Aorta (tissue), 5 donors: ENCODE results near the gene RND1. TPM values are rescaled to one million over a fixed set of nuclear protein-coding genes. Genes with fewer than 3 reads are reported as not detected.
"Not testable (repeated sequence)": the region's sequence is repeated elsewhere in the genome, so short reads cannot be mapped to it uniquely, and the experiment has no call there.

ENCODE experiments used
- ATAC-seq: fragments of 200-7000 bp; cut with Tn5 transposase; one replicate; pipeline ENCODE4 v1.9.1; 2022; ENCODE audit warnings: moderate library complexity; ENCODE audit not compliant: low FRiP score
- DNase-seq, 2 donors: peaks; one replicate each; pipeline ENCODE4 v3.0.0-alpha.2; 2020
- H3K27ac ChIP-seq, 2 donors: one replicate each; pipeline ENCODE4 v1.5.1; 2013; ENCODE audit warnings: low read length in 2 of 2, mild to moderate bottlenecking in 2 of 2, moderate library complexity in 2 of 2, control low read depth in 1 of 2, inconsistent platforms in 1 of 2, low read depth in 1 of 2
- H3K27me3 ChIP-seq, 2 donors: one replicate each; pipeline ENCODE4 v1.6.1; 2013; ENCODE audit warnings: control low read depth in 1 of 2, low read length in 1 of 2, mild to moderate bottlenecking in 1 of 2, moderate library complexity in 1 of 2; ENCODE audit not compliant: insufficient read depth in 2 of 2, control insufficient read depth in 1 of 2
- H3K36me3 ChIP-seq, 2 donors: one replicate each; pipeline ENCODE4 v1.6.1; 2013; ENCODE audit warnings: control low read depth in 1 of 2, low read length in 1 of 2, mild to moderate bottlenecking in 1 of 2; ENCODE audit not compliant: insufficient read depth in 2 of 2, control insufficient read depth in 1 of 2
- H3K4me1 ChIP-seq, 2 donors: one replicate each; pipeline ENCODE4 v1.6.1; 2013; ENCODE audit warnings: low read length in 2 of 2, control low read depth in 1 of 2, mild to moderate bottlenecking in 1 of 2, moderate library complexity in 1 of 2; ENCODE audit not compliant: insufficient read depth in 2 of 2, control insufficient read depth in 1 of 2
- H3K4me3 ChIP-seq, 2 donors: one replicate each; pipeline ENCODE4 v1.5.1; 2013; ENCODE audit warnings: low read length in 2 of 2, control low read depth in 1 of 2, mild to moderate bottlenecking in 1 of 2
- H3K9me3 ChIP-seq: one replicate; pipeline ENCODE4 v1.6.1; 2013; ENCODE audit warnings: mild to moderate bottlenecking, low read length; ENCODE audit not compliant: control insufficient read depth
- WGBS, 2 donors: extraction: QIAGEN DNeasy Blood & Tissue Kit; methylation state at CpG; one replicate each; pipeline ENCODE4 v1.1.7; 2013; 5-methylcytosine and 5-hydroxymethylcytosine counted together
- intact Hi-C, 2 donors: fragments of 100-400 bp; cut with DNase I; formaldehyde crosslinking; loops; one replicate each; pipeline versions ENCODE4 v1.14.2 to v1.15.0; 2022
- polyA plus RNA-seq, 2 donors: library from polyadenylated mRNA; stranded (reverse); fragments of 200-250 nt; gene quantifications; one replicate each; pipeline ENCODE4 v1.2.3, GENCODE V29; 2013
- total RNA-seq, 2 donors: library from RNA; stranded (reverse); fragmentation: NEBNext Ultra II Directional; extraction: Animal tissue kit (Norgen Biotek cat#: 25700); gene quantifications; one replicate each; pipeline ENCODE4 v1.2.1, GENCODE V29; 2021
- donor health status: healthy with polysubstance abuse.
- donor health status: Bipolar disorder and iron deficiency.
- donor health status: DM: no; HTN: no; CAD: no.
- donor health status: DM: no; HTN: no; CAD: no.
- donor health status: DM: yes; HTN: yes; CAD: no.

Gene RND1
- total and polyA plus RNA-seq, 4 donors: 0.56 to 3.7 (median 2.3) TPM

DNA sequence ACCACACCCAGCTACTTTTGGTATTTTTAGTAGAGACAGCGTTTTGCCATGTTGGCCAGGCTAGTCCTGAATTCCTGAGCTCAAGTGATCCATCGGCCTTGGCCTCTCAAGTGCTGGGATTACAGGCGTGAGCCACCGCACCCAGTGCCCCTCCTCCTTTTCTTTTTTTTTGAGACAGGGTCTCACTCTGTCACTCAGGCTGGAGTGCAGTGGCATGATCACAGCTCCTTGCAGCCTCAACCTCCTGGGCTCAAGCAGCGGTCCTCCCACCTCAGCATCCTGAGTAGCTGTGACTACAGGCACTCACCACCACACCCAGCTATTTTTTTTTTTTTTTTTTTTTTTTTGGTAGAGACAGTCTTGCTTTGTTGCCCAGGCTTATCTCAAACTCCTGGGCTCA lies 5.4 kb downstream of the RND1 start:
- H3K9me3 ChIP-seq, H3K4me1 ChIP-seq, H3K36me3 ChIP-seq, H3K27ac ChIP-seq, intact Hi-C loops, H3K27me3 ChIP-seq, DNase-seq, ATAC-seq, H3K4me3 ChIP-seq: not testable (repeated sequence)
- WGBS, 2 donors: 91 to 92% methylated on average over 5 of the region's 5 CpGs

DNA sequence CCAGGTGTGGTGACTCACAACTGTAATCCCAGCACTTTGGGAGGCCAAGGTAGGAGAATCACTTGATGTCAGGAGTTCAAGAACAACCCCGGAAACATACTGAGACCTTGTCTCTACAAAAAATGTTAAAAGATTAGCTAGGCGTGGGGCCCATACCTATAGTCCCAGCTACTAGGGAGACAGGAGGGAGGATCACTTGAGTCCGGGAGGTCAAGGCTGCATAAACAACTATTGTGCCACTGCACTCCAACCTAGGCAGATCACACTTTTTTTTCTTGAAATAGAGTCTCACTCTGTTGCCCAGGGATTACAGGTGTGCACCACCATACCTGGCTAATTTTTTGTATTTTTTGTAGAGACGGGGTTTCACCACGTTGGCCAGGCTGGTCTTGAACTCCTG lies 6.1 kb downstream of the RND1 start:
- H3K4me3 ChIP-seq: no peak overlapping the region
- intact Hi-C loops: loop anchor here in 1 of 2 donors (10.0 kb wide), 1 partner anchor 135 kb away; the partner anchor contains the start of gene DDN
- no peak overlapping the region for H3K27ac ChIP-seq
- H3K9me3 ChIP-seq: no peaks in the 10 kb centered on the region
- WGBS, 2 donors: 95 to 97% methylated on average over 5 of the region's 5 CpGs
- H3K4me1 ChIP-seq: no peaks in the 10 kb centered on the region
- DNase-seq: no peak
- no peaks in the 10 kb centered on the region for H3K27me3 ChIP-seq
- ATAC-seq: no peak
- H3K36me3 ChIP-seq: no peaks in the 10 kb centered on the region

DNA sequence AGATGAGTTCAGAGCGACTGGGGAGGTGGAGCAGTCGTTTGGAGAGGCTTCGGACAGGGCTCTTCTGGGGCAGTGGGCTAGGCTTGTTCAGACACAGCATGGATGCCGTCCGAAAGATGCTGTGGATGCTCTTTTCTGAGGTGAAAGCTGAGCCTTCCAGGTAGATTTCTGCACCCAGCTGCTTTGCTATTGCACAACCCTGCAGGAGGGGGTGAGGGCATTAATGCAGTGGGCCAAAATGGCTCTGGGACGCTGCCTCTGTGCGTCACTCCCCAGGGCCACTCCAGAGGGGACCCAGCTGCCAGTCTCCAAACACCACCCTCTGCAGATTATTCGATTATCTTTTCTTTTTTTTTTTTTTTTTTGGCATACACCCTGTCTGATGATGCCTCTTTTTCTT lies 7.6 kb downstream of the RND1 start:
- intact Hi-C loops: loop anchor here in 1 of 2 donors (10.0 kb wide), 1 partner anchor 137 kb away; the partner anchor contains the start of gene DDN
- ATAC-seq (no peak), DNase-seq (no peak)
- H3K4me3 ChIP-seq: no peak overlapping the region
- WGBS, 2 donors: 82 to 86% methylated on average over 8 of the region's 8 CpGs
- no peaks in the 10 kb centered on the region for H3K36me3 ChIP-seq
- no peak overlapping the region for H3K27ac ChIP-seq
- no peaks in the 10 kb centered on the region for H3K27me3 ChIP-seq
- no peaks in the 10 kb centered on the region for H3K4me1 ChIP-seq
- no peaks in the 10 kb centered on the region for H3K9me3 ChIP-seq

DNA sequence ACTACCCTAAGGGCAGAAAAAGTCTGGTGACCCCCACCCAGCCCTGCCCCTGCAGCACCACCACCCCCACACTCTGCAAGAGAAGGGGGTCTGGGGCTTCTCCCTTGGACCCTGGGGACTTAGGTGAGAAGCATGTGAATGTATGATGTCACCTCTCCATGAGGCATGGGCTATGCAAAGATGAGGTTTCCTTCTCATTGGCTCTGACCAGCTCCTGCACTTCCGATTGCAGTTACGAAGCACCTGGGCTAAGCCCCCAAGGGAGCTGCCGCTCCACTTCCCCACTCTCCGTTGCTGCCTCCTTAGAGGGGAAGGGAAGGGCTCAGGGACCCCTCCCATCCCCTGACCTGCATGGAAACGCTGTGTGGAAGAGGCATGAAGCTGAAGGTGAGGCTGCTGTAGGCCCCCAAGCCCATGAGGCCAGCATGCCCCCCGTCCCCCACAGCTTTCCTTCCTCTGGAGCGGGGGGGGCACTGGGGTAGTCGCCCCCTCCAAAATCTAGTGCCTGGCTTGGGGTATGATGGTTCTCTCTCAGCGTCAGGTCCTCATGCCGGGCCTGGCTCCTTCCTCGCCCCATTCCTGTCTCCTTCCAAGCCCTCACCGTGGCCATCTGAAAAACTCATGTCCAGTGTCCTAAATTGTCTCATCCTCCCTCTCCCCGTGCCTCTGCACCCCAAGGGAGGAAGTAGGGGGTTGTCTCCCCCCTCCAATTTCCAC lies 8.2 kb downstream of the RND1 start:
- ATAC-seq: no peak
- intact Hi-C loops: loop anchor here in 1 of 2 donors (10.0 kb wide), 1 partner anchor 137 kb away; the partner anchor contains the start of gene DDN

GRCh38 chr12:48856379-48856778 lies 9.3 kb downstream of the RND1 start:
- H3K4me3 ChIP-seq: no peak overlapping the region
- no peaks in the 10 kb centered on the region for H3K27me3 ChIP-seq
- ATAC-seq: no peak
- no peaks in the 10 kb centered on the region for H3K4me1 ChIP-seq
- no peaks in the 10 kb centered on the region for H3K9me3 ChIP-seq
- 48 to 51% methylated on average over 2 of the region's 2 CpGs for WGBS, 2 donors
- intact Hi-C loops: loop anchor here in 1 of 2 donors (10.0 kb wide), 1 partner anchor 138 kb away; the partner anchor contains the start of gene DDN
- no peaks in the 10 kb centered on the region for H3K36me3 ChIP-seq
- no peak for DNase-seq
- H3K27ac ChIP-seq: no peak overlapping the region

More for the DNA sequence above, 8.2 kb downstream of the RND1 start:
- 80 to 89% methylated on average over 13 of the region's 13 CpGs for WGBS, 2 donors
- Histone ChIP-seq H3K4me1 (no peaks in the 10 kb centered on the region), H3K36me3 (no peaks in the 10 kb centered on the region), H3K9me3 (no peaks in the 10 kb centered on the region), H3K4me3 (no peak overlapping the region), H3K27ac (no peak overlapping the region), H3K27me3 (no peaks in the 10 kb centered on the region)
- DNase-seq: no peak

GRCh38 chr12:48854932-48855331 lies 10.7 kb downstream of the RND1 start:
- intact Hi-C loops: loop anchor here (5.0 to 10.0 kb wide), 2 partner anchors 132 to 140 kb away; partner anchors contain the start of gene DDN (in 1 of the 2)
- H3K4me3 ChIP-seq, H3K9me3 ChIP-seq, H3K4me1 ChIP-seq, H3K36me3 ChIP-seq, ATAC-seq, DNase-seq, H3K27me3 ChIP-seq, H3K27ac ChIP-seq: not testable (repeated sequence)
- WGBS, 2 donors: 83 to 87% methylated on average over 10 of the region's 10 CpGs

GRCh38 chr12:48854488-48854887 lies 11.2 kb downstream of the RND1 start:
- Histone ChIP-seq H3K9me3 (no peaks in the 10 kb centered on the region), H3K36me3 (no peaks in the 10 kb centered on the region), H3K27ac (no peak overlapping the region), H3K4me3 (no peak overlapping the region), H3K27me3 (no peaks in the 10 kb centered on the region), H3K4me1 (no peaks in the 10 kb centered on the region)
- ATAC-seq (no peak), DNase-seq (no peak)
- 83 to 85% methylated on average over 4 of the region's 4 CpGs for WGBS, 2 donors
- intact Hi-C loops: loop anchor here (5.0 to 10.0 kb wide), 2 partner anchors 133 to 140 kb away; partner anchors contain the start of gene DDN (in 1 of the 2)

DNA sequence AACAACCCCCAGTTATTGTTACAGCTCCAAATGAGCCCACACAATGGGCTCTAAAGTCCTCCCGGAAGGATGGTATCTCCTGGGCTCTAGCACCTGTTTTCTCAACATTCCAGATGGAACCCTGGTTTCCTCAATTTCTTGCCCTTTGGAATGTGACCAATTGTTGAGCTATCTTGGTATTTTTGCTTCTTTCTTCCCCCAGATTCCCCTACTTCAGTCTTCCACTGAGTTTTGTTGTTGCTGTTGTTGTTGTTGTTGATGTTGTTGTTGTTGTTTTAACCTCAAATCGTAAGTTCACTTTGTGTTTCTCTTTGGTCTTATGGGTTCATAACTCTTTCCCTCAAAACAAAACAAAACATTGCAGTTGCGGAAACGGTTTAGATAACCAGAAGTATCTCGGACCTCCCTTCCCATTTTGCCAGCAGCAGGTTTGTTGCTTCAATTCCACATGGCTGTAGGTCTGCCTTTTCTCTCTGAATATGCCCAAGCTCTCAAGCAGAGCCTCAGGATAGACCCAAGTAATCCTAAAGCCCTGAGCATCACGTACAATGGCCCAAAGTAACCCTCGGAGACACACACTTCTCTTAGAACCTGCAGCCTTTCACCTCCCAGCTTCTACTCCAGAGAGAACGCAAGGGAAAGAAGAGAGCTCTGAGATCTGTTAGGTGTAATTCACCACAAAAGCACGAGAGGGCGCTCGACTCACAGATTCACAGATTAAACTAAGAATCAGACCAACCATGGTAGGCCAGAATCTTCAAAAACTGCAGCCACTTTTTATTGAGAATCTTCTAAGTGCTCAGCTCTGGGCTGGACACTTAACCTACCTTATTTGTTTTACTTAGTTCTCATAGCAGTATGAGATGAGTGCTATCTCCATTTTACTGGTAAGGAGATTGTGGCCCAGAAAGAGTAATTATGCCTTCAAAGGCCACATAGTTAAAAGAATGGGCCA lies 12.7 kb downstream of the RND1 start:
- no peaks in the 10 kb centered on the region for H3K4me1 ChIP-seq
- peak overlapping the region in 1 of 2 donors; percentile 14 for H3K4me3 ChIP-seq
- ATAC-seq (peak; percentile 87), DNase-seq (peak; percentile 87 to 90)
- intact Hi-C loops: loop anchor here (1.0 to 10.0 kb wide), 6 partner anchors 37 to 142 kb away; partner anchors contain the start of gene DDN (in 1 of the 2)
- H3K9me3 ChIP-seq: no peaks in the 10 kb centered on the region
- no peaks in the 10 kb centered on the region for H3K27me3 ChIP-seq
- no peaks in the 10 kb centered on the region for H3K36me3 ChIP-seq
- whole genome bisulfite sequencing, 2 donors: 0 to 2% methylated on average over 11 of the region's 11 CpGs
- peak overlapping the region in 1 of 2 donors; percentile 82 for H3K27ac ChIP-seq
